Stomach (tissue), 4 donors: ENCODE measurements around the gene EEFSEC.

Experiments used
- EP300 ChIP-seq: sonication (generic); formaldehyde crosslinking; IDR thresholded peaks from one replicate; pipeline ENCODE4 v1.6.1; 2017; ENCODE audit warnings: antibody characterized with exemption
- POLR2A ChIP-seq, 4 donors: fragments of 450-650 bp; IDR thresholded peaks; one replicate each; pipeline ENCODE4 v1.6.1; 2016; ENCODE audit warnings: antibody characterized with exemption in 4 of 4, control low read depth in 2 of 4, mild to moderate bottlenecking in 1 of 4, moderate library complexity in 1 of 4
- TF ChIP-seq, protein P1 (sequence below), 7 experiments: fragments of 450-650 bp in 4 of 7; fragments of 200-600 bp in 3 of 7; sonication (generic) in 3 of 7; IDR thresholded peaks; one replicate each; pipeline ENCODE4 v1.5.1; 2016 to 2019; ENCODE audit warnings: antibody characterized with exemption in 7 of 7, control low read depth in 2 of 7, mild to moderate bottlenecking in 1 of 7

DNA sequence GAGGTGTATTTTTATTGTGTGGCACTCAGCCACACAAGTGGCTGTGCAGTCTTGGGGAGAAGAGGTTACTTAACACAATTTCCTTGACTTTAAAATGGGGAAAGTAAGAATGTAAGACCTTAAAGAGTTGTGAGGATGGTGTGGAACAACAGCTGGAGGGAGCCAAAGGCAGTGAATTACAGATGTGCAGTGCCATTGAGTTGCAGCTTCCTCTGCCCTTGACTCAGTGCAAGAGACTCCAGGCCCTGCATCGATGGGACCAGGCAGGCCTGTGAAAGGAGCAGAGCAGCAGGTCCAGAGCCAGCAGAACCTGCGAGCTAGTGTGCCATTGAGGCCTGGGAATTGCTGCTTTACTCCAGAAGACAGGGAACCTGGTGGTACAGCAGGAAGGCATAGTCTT is 27.2 kb downstream of the EEFSEC start:
- no peak for TF ChIP-seq EP300
- TF ChIP-seq, protein P1, sequence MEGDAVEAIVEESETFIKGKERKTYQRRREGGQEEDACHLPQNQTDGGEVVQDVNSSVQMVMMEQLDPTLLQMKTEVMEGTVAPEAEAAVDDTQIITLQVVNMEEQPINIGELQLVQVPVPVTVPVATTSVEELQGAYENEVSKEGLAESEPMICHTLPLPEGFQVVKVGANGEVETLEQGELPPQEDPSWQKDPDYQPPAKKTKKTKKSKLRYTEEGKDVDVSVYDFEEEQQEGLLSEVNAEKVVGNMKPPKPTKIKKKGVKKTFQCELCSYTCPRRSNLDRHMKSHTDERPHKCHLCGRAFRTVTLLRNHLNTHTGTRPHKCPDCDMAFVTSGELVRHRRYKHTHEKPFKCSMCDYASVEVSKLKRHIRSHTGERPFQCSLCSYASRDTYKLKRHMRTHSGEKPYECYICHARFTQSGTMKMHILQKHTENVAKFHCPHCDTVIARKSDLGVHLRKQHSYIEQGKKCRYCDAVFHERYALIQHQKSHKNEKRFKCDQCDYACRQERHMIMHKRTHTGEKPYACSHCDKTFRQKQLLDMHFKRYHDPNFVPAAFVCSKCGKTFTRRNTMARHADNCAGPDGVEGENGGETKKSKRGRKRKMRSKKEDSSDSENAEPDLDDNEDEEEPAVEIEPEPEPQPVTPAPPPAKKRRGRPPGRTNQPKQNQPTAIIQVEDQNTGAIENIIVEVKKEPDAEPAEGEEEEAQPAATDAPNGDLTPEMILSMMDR (IDR thresholded peaks at IDR 0.05), result no peak
- TF ChIP-seq POLR2A (IDR thresholded peaks at IDR 0.05), result no peak
